ENCODE data around the gene KHDRBS2.

GRCh38 chr6:62167736-62168135 is 118.3 kb downstream of the KHDRBS2 start:
- TF ChIP-seq SP1 (IDR thresholded peaks at IDR 0.05) (no peak), SP1 (CRISPR knock-in tag; IDR thresholded peaks at IDR 0.05) (no peak), POLR2A (IDR thresholded peaks at IDR 0.05; ENCODE audit: insufficient read depth in 1 of 2, low read depth in 2 of 2, low read length in 2 of 2) (no peak)

All from HepG2 (cell line).